HG03378 (cell line): ENCODE data around the gene FIG4.
"Not testable (repeated sequence)": the region's sequence is repeated elsewhere in the genome, so short reads cannot be mapped to it uniquely, and the experiment has no call there.

Experiments
- ATAC-seq: cut with Tn5 transposase; IDR thresholded peaks from one replicate; pipeline ENCODE4 v1.9.1; 2021; ENCODE audit warnings: mild to moderate bottlenecking, moderate library complexity; ENCODE audit not compliant: unreplicated experiment

FIG4 gene

GRCh38 chr6:109759098-109759955, 68.2 kb downstream of the FIG4 start:
- ATAC-seq = no peak

GRCh38 chr6:109760208-109760607, 69.1 kb downstream of the FIG4 start:
- ATAC-seq = no peak

- no peak for ATAC-seq
Observed at GRCh38 chr6:109762166-109762565, 71.1 kb downstream of the FIG4 start.

- ATAC-seq = no peak
Observed at GRCh38 chr6:109762769-109763441, 71.8 kb downstream of the FIG4 start.

GRCh38 chr6:109766167-109766566, 75.1 kb downstream of the FIG4 start:
- no peak for ATAC-seq

- no peak for ATAC-seq
Observed at GRCh38 chr6:109767961-109768360, 76.9 kb downstream of the FIG4 start.

GRCh38 chr6:109768485-109768884, 77.4 kb downstream of the FIG4 start:
- no peak for ATAC-seq

- ATAC-seq = no peak
Observed at GRCh38 chr6:109769213-109769612, 78.1 kb downstream of the FIG4 start.

- ATAC-seq = no peak
Observed at GRCh38 chr6:109770047-109770446, 79.0 kb downstream of the FIG4 start.

GRCh38 chr6:109770779-109771178, 79.7 kb downstream of the FIG4 start:
- ATAC-seq = no peak

- not testable (repeated sequence) for ATAC-seq
Observed at GRCh38 chr6:109771939-109772755, 81.1 kb downstream of the FIG4 start.

- no peak for ATAC-seq
Observed at GRCh38 chr6:109772883-109773431, 81.9 kb downstream of the FIG4 start.

- ATAC-seq = no peak
Observed at GRCh38 chr6:109781001-109781400, 89.9 kb downstream of the FIG4 start.

GRCh38 chr6:109782491-109782999, 91.4 kb downstream of the FIG4 start:
- ATAC-seq = no peak

- no peak for ATAC-seq
Observed at GRCh38 chr6:109783250-109783986, 92.3 kb downstream of the FIG4 start.

GRCh38 chr6:109787312-109787711, 96.2 kb downstream of the FIG4 start:
- no peak for ATAC-seq

GRCh38 chr6:109788687-109789086, 97.6 kb downstream of the FIG4 start:
- ATAC-seq = no peak

GRCh38 chr6:109790131-109790530, 99.0 kb downstream of the FIG4 start:
- ATAC-seq = no peak

- ATAC-seq = no peak
Observed at GRCh38 chr6:109791301-109791700, 100.2 kb downstream of the FIG4 start.

- no peak for ATAC-seq
Observed at GRCh38 chr6:109793021-109793420, 101.9 kb downstream of the FIG4 start.
